GM21390 (cell line): ENCODE measurements around the gene THSD4.

Source experiments
- ATAC-seq: cut with Tn5 transposase; IDR thresholded peaks from one replicate; pipeline ENCODE4 v1.9.1; 2021; ENCODE audit not compliant: unreplicated experiment

THSD4 gene

DNA sequence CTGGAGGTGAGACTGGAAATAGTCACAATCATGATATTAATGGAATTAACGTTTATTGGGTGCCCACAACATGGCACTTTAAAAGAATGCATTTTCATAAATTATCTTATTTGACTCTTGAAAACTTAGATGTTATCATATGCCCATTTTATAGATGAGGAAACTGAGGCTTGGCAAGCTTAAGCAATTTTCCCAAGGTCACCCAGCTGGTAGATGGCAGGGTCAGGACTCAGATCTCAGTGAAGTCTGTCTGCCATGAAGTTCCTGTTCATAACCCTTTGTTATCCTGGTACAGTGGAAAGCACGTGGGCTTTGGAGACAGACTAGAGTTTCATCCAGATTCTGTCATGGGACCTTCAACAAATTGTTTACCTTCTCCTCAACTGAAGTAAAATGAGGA, 520.5 kb downstream of the THSD4 start:
- no peak for ATAC-seq

- ATAC-seq = no peak
These were observed 523.6 kb downstream of the THSD4 start for GRCh38 chr15:71638876-71639275.

GRCh38 chr15:71639471-71639870, 524.2 kb downstream of the THSD4 start:
- ATAC-seq = no peak

DNA sequence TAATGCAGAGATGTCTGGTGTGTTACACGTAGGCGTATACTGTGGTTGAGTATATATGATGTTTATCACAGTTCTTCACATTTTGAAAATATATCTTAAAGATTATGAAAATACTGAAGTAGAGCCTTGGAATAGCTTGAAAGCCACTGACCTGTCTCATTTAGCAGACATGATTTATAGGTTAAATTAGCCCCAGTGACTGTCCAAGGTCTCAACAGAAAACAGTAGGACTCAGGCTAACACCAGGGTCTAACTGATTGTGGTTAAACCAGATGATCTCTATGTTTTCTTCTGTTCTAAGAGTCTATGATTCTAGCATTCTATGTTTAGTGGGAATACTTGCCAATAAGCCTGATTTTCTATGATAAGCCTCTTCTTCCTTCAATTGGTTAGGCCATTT, 528.6 kb downstream of the THSD4 start:
- no peak for ATAC-seq

GRCh38 chr15:71646767-71647486, 531.7 kb downstream of the THSD4 start:
- no peak for ATAC-seq

DNA sequence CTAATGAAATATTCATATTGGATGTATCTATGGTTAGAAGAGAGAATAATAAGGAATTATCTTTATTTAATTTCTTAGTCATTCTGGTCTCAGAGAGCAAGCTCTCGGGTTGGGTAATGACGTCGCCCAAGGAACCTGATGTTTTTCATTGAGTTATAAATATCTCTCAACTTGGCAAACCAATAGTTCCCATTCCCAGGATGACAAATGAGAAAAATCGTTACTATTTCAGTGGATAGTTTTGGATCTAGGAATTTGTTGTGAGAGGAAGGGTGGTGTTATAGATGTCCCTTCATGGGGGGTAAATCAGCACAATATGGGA, 532.2 kb downstream of the THSD4 start:
- ATAC-seq = no peak

DNA sequence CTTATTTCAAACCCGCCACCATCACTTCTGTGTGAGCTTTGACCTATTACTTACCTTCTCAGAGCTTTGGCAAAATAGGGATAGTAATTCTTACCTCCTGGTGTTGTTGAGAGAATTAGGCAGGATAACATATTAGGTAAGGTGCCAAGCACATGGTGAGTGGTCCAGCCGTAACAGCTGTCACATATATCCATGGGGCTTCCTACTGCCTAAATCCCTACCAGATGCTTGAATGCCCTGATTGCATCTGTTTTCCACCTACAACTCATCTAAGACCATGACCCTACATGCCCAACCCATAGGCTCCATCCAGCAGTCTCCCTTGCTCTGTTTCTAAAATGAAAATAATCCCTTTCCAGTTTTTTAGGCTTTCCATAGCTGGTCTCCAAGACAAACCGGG, 532.8 kb downstream of the THSD4 start:
- no peak for ATAC-seq

- ATAC-seq = no peak
These were observed 534.6 kb downstream of the THSD4 start for GRCh38 chr15:71649894-71650293.

- ATAC-seq = no peak
These were observed 535.3 kb downstream of the THSD4 start for GRCh38 chr15:71650603-71651002.

DNA sequence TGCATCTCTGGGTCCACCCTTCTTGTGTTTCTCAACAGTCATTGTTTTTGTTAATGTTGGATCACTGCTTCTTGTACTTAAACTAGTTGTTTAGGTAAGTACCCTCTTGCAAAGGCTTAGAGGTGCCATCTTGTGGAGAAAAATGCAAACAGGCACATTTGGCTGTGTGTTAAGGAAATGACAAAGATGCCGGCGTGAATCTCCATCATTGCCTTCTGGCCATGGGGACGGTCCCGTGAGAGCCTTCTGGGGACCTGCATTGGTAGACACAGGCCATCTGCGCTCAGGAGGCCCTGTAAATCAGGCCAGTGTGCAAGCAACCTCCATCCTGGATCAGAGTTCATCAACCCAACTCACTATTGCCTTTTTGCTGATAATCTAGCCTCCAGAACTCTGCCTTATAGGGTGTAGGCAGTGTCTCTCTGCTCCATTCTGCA, 536.5 kb downstream of the THSD4 start:
- no peak for ATAC-seq

DNA sequence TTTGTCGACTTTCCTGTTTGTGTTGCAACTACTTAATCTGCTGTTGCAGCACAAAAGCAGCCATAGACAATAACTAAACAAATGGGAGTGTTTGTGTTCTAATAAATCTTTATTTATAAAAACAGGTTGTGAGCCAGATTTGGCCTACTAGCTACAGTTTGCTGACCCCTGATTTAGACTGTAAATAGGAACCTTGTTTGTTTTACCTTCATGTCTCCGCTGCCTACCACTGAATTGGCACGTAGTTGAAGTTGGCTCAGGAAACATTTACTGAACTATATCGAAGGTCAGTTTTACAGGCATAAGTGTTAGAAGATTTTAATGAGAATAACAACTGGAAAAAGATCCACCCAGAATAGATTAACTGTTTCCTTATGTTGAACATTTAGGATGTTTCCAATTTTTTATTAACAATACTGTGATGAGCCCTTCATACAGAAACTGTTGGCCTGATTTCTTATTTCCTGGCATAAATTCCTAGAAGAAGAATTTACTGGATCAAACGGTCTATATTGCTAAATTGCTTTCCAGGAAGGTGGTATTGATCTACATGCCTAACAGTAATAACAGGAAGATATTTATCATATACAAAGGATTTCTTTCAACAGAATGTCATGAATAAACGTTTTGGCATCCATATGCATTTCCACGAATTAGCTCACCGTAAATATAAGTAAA, 538.9 kb downstream of the THSD4 start:
- ATAC-seq = no peak

DNA sequence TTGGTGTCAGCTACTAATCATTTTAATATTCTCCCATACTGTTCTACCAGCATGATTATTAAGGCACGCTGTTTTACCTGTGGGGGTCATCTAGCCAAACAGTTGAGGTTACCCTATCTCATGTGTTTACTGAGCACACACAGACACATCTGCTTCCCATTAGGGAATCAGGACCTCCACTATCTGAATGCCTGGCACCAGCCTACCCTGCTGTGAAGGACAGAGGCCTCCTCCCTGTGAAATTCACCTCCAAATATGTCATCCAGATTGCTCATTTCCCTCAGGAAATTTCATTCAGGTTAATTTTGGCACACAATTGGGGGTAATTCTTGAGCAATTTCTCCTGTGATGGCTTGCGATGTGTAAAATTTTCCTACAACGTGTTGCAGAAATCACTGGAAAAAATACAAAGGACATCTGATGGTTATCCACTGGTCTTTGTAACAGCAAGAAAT, 539.5 kb downstream of the THSD4 start:
- ATAC-seq = no peak

GRCh38 chr15:71656425-71656824, 541.2 kb downstream of the THSD4 start:
- ATAC-seq = no peak

GRCh38 chr15:71657141-71657540, 541.9 kb downstream of the THSD4 start:
- ATAC-seq = no peak

DNA sequence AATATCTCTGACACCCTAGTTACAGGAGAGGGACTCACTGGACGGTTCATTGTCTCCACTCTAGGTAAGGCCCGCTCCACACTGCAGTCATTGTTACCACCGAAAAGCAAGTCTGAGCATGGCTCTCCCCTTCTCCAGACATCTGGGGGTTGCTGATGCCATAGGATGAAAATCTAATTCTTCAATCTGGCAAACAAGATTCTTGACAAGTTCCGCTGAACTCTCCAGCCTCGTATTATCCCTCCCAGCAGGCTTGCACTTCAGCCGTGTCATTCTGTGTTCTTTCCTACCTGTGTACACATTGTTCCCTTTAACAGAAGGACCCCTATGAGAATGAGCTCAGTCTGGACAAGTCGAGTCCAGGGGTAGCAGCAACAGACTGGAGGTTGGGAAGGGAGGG, 542.8 kb downstream of the THSD4 start:
- no peak for ATAC-seq

- ATAC-seq = no peak
These were observed 543.8 kb downstream of the THSD4 start for GRCh38 chr15:71658827-71659729.

- ATAC-seq = no peak
These were observed 544.4 kb downstream of the THSD4 start for GRCh38 chr15:71659730-71660067.

DNA sequence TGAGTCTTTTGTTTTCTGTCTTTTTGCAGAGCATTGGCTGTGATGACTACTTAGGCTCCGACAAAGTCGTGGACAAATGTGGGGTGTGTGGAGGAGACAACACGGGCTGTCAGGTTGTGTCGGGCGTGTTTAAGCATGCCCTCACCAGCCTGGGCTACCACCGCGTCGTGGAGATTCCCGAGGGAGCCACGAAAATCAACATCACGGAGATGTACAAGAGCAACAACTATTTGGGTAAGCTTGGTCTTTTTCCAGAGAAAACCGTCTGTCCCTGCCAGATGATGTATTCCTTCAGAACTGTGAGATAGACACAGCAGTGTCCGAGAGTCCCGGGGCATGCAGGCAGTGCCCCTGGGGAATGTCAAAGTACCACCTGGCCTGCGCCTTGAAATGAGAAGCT, 545.2 kb downstream of the THSD4 start:
- ATAC-seq = no peak

DNA sequence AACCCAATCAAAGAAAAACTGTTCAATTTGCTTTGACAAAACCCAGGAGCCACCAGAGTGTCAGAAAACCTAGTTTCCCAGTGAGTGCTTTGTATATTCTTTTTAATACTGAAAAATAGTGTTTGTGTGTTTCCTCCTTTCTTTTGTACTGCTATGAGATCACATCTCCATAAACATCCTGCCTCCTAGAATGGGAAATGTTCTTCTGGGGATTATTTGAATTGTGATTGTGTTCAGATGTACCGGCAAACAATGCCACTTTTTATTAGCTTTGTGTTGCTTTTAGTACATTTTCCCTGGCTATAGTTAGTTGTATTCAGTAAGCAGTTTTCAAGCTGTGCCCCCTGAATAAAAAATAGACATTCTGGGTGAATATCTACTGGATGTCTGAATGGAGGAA, 547.0 kb downstream of the THSD4 start:
- ATAC-seq = no peak

- no peak for ATAC-seq
These were observed 549.4 kb downstream of the THSD4 start for GRCh38 chr15:71664622-71665021.

DNA sequence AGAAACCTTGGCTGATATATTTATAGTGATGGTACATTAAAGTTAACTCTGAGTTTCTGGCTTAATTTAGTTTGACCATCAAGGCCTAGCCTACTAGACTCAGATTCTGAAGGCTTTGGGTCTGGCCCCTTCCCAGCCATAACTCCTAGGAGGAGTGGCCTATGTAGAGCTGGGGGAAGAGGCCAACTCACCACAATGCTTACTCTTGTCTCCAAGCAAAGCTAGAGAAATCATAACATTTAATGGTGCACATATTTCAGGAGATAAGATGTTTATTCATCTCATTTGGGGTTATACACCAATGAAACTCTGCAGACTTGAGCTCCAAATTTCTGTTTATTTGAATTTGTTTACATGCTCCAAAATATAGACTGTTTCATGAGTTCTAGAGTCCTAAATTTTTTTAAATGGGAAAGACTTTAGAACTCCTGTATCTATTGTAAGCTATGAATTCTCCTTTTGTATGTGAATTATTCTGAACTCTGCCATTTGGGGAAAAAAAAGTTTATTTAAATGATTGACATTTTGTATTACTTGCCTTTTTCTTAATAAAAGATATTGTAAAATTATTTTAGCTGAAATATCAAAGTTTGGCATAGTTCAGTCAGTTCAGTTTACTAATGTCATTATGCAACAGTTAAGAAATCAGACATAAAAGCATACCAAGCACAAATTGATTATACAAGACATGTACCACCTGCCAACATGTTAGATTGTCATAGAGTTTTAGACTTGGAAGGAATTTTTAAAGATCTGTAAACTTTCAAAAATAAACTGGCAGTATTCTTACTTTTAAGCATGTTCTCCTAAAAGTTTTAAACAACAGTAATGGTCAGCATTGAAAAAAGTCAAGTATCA, 551.7 kb downstream of the THSD4 start:
- no peak for ATAC-seq
